Omental fat pad (tissue), 4 donors: ENCODE measurements around the gene RPL10A. TPM values are rescaled to one million over a fixed set of nuclear protein-coding genes. Genes with fewer than 3 reads are reported as not detected.

Source experiments
- ATAC-seq: fragments of 150-250 bp; one replicate; pipeline ENCODE4 v1.9.1; 2016; ENCODE audit warnings: mild to moderate bottlenecking, moderate library complexity; ENCODE audit not compliant: low FRiP score
- DNase-seq: peaks from one replicate; pipeline ENCODE4 v3.0.0-alpha.2; 2019; ENCODE audit warnings: low spot score
- CTCF ChIP-seq, 3 donors: fragments of 450-650 bp; IDR thresholded peaks; one replicate each; pipeline ENCODE4 v1.5.1; 2016 to 2017; ENCODE audit warnings: antibody characterized with exemption in 3 of 3, mild to moderate bottlenecking in 3 of 3, moderate library complexity in 2 of 3
- total RNA-seq, 4 donors: library from RNA; depleted of rRNA; stranded (reverse); fragments of >200 nt; gene quantifications; one replicate each; pipeline ENCODE4 v1.1.0, GENCODE V29; 2016

The RPL10A gene
- total RNA-seq, 4 donors from 2014 or later: 1,059 to 1,562 (median 1,256) TPM

GRCh38 chr6:35476004-35476403 lies 7.8 kb downstream of the RPL10A start:
- DNase-seq: no peak
- ATAC-seq: peak; percentile 6
- no peak for TF ChIP-seq CTCF (IDR thresholded peaks at IDR 0.05)

- TF ChIP-seq CTCF (IDR thresholded peaks at IDR 0.05): no peak
- DNase-seq (no peak), ATAC-seq (no peak)
Measured at GRCh38 chr6:35477028-35477427, 8.8 kb downstream of the RPL10A start.

- no peak for TF ChIP-seq CTCF (IDR thresholded peaks at IDR 0.05)
- ATAC-seq (no peak), DNase-seq (no peak)
Measured at GRCh38 chr6:35477551-35478179, 9.5 kb downstream of the RPL10A start.

- no peak for ATAC-seq
- no peak for DNase-seq
- no peak for TF ChIP-seq CTCF (IDR thresholded peaks at IDR 0.05)
Measured at GRCh38 chr6:35478259-35478658, 10.1 kb downstream of the RPL10A start.

GRCh38 chr6:35480176-35480575 lies 12.0 kb downstream of the RPL10A start:
- ATAC-seq: no peak
- no peak for TF ChIP-seq CTCF (IDR thresholded peaks at IDR 0.05)
- no peak for DNase-seq

GRCh38 chr6:35481226-35481625 lies 13.0 kb downstream of the RPL10A start:
- no peak for DNase-seq
- no peak for TF ChIP-seq CTCF (IDR thresholded peaks at IDR 0.05)
- no peak for ATAC-seq

GRCh38 chr6:35483062-35483461 lies 14.9 kb downstream of the RPL10A start:
- DNase-seq (no peak), ATAC-seq (no peak)
- TF ChIP-seq CTCF (IDR thresholded peaks at IDR 0.05): no peak
